ENCODE results near the gene CCT8.

DNA sequence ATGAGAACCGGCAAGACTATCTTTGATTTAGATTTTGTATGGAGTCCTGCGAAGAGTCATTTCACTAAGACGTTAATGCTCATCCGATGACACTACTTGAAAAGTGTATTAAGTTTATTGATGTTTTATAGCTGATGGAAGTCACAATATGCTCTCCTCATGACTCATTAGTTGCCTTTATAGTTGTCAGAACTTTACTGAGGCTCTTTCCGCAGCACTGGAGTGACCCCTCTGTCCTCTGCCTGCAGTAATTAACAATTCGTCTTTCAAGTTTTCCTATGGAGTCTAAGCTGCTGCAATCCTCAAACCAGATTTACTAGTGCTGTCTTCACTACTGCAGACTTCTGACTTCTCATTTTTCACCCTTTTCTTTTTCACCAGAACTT is 48.1 kb downstream of the CCT8 start:
- TF ChIP-seq EZH2 (IDR thresholded peaks at IDR 0.05; ENCODE audit: low read depth, unreplicated experiment) = no peak
- TF ChIP-seq, protein P1, sequence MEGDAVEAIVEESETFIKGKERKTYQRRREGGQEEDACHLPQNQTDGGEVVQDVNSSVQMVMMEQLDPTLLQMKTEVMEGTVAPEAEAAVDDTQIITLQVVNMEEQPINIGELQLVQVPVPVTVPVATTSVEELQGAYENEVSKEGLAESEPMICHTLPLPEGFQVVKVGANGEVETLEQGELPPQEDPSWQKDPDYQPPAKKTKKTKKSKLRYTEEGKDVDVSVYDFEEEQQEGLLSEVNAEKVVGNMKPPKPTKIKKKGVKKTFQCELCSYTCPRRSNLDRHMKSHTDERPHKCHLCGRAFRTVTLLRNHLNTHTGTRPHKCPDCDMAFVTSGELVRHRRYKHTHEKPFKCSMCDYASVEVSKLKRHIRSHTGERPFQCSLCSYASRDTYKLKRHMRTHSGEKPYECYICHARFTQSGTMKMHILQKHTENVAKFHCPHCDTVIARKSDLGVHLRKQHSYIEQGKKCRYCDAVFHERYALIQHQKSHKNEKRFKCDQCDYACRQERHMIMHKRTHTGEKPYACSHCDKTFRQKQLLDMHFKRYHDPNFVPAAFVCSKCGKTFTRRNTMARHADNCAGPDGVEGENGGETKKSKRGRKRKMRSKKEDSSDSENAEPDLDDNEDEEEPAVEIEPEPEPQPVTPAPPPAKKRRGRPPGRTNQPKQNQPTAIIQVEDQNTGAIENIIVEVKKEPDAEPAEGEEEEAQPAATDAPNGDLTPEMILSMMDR (conservative IDR thresholded peaks at IDR 0.05; ENCODE audit: low read depth in 2 of 2) = no peak
- TF ChIP-seq POLR2AphosphoS5 (IDR thresholded peaks at IDR 0.05; ENCODE audit: low read depth) = no peak
- TF ChIP-seq, protein P2, sequence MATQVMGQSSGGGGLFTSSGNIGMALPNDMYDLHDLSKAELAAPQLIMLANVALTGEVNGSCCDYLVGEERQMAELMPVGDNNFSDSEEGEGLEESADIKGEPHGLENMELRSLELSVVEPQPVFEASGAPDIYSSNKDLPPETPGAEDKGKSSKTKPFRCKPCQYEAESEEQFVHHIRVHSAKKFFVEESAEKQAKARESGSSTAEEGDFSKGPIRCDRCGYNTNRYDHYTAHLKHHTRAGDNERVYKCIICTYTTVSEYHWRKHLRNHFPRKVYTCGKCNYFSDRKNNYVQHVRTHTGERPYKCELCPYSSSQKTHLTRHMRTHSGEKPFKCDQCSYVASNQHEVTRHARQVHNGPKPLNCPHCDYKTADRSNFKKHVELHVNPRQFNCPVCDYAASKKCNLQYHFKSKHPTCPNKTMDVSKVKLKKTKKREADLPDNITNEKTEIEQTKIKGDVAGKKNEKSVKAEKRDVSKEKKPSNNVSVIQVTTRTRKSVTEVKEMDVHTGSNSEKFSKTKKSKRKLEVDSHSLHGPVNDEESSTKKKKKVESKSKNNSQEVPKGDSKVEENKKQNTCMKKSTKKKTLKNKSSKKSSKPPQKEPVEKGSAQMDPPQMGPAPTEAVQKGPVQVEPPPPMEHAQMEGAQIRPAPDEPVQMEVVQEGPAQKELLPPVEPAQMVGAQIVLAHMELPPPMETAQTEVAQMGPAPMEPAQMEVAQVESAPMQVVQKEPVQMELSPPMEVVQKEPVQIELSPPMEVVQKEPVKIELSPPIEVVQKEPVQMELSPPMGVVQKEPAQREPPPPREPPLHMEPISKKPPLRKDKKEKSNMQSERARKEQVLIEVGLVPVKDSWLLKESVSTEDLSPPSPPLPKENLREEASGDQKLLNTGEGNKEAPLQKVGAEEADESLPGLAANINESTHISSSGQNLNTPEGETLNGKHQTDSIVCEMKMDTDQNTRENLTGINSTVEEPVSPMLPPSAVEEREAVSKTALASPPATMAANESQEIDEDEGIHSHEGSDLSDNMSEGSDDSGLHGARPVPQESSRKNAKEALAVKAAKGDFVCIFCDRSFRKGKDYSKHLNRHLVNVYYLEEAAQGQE (IDR thresholded peaks at IDR 0.05; ENCODE audit: unreplicated experiment) = no peak
- TF ChIP-seq, protein P3, sequence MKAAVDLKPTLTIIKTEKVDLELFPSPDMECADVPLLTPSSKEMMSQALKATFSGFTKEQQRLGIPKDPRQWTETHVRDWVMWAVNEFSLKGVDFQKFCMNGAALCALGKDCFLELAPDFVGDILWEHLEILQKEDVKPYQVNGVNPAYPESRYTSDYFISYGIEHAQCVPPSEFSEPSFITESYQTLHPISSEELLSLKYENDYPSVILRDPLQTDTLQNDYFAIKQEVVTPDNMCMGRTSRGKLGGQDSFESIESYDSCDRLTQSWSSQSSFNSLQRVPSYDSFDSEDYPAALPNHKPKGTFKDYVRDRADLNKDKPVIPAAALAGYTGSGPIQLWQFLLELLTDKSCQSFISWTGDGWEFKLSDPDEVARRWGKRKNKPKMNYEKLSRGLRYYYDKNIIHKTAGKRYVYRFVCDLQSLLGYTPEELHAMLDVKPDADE (IDR thresholded peaks at IDR 0.05) = no peak
- no peak for TF ChIP-seq ZNF331 (CRISPR knock-in tag; IDR thresholded peaks at IDR 0.05; ENCODE audit: low read depth)
- TF ChIP-seq EZH2phosphoT487 (IDR thresholded peaks at IDR 0.05; ENCODE audit: unreplicated experiment) = no peak
- TF ChIP-seq CREB1 (CRISPR knock-in tag; IDR thresholded peaks at IDR 0.05; ENCODE audit: low read depth) = no peak
- TF ChIP-seq JUNB (IDR thresholded peaks at IDR 0.05; ENCODE audit: unreplicated experiment) = no peak
